H9 (cell line): ENCODE data around the gene SLCO1B1. TPM values are rescaled to one million over a fixed set of nuclear protein-coding genes. Genes with fewer than 3 reads are reported as not detected.

Experiments
- DNase-seq: peaks from one replicate; pipeline ENCODE4 v3.0.0-alpha.2; 2017
- H2AFZ ChIP-seq: one replicate; pipeline ENCODE4 v1.6.1; 2013; ENCODE audit warnings: mild to moderate bottlenecking, low read length, control low read depth, moderate library complexity
- H2AK5ac ChIP-seq: 2 replicates; pipeline ENCODE4 v1.6.1; 2013; ENCODE audit warnings: low read length, control low read depth, mixed read lengths; ENCODE audit not compliant: insufficient read length
- H2BK120ac ChIP-seq: one replicate; pipeline ENCODE4 v1.6.1; 2013; ENCODE audit warnings: low read depth, mild to moderate bottlenecking, low read length, control low read depth, inconsistent platforms; ENCODE audit not compliant: poor library complexity, severe bottlenecking
- H2BK12ac ChIP-seq: 2 replicates; pipeline ENCODE4 v1.6.1; 2013; ENCODE audit warnings: low read length, control low read depth, mixed read lengths, low read depth; ENCODE audit not compliant: insufficient read length
- H2BK15ac ChIP-seq: 2 replicates; pipeline ENCODE4 v1.6.1; 2013; ENCODE audit warnings: low read depth, low read length, control low read depth
- H2BK20ac ChIP-seq: one replicate; pipeline ENCODE4 v1.6.1; 2013; ENCODE audit warnings: low read depth, mild to moderate bottlenecking, low read length, control low read depth, inconsistent platforms; ENCODE audit not compliant: poor library complexity, severe bottlenecking
- H2BK5ac ChIP-seq: 2 replicates; pipeline ENCODE4 v1.6.1; 2013; ENCODE audit warnings: low read length, control low read depth, mixed read lengths; ENCODE audit not compliant: insufficient read length
- H3K14ac ChIP-seq: 2 replicates; pipeline ENCODE4 v1.6.1; 2013; ENCODE audit warnings: low read length, control low read depth; ENCODE audit not compliant: insufficient read depth
- H3K18ac ChIP-seq: 2 replicates; pipeline ENCODE4 v1.6.1; 2013; ENCODE audit warnings: low read depth, mild to moderate bottlenecking, mixed read lengths, low read length, control low read depth; ENCODE audit not compliant: insufficient read length
- H3K23ac ChIP-seq: 2 replicates; pipeline ENCODE4 v1.6.1; 2013; ENCODE audit warnings: low read length, control low read depth, mixed read lengths, low read depth; ENCODE audit not compliant: insufficient read length
- H3K23me2 ChIP-seq: 2 replicates; pipeline ENCODE4 v1.6.1; 2013; ENCODE audit warnings: low read depth, mild to moderate bottlenecking, mixed read lengths, low read length, control low read depth; ENCODE audit not compliant: insufficient read length, poor library complexity, severe bottlenecking
- H3K27ac ChIP-seq: 2 replicates; pipeline ENCODE4 v1.5.1; 2013; ENCODE audit warnings: low read length, control low read depth, mixed read lengths, low read depth; ENCODE audit not compliant: insufficient read length
- H3K27me3 ChIP-seq: 2 replicates; pipeline ENCODE4 v1.6.1; 2013; ENCODE audit warnings: low read length, control low read depth, inconsistent platforms; ENCODE audit not compliant: insufficient read depth
- H3K4ac ChIP-seq: 2 replicates; pipeline ENCODE4 v1.6.1; 2013; ENCODE audit warnings: low read depth, mild to moderate bottlenecking, control low read depth, inconsistent platforms, low read length, moderate library complexity
- H3K4me1 ChIP-seq: 2 replicates; pipeline ENCODE4 v1.6.1; 2013; ENCODE audit warnings: low read length, control low read depth, inconsistent platforms; ENCODE audit not compliant: insufficient read depth
- H3K4me2 ChIP-seq: 2 replicates; pipeline ENCODE4 v1.6.1; 2013; ENCODE audit warnings: low read length, control low read depth, mixed read lengths; ENCODE audit not compliant: insufficient read length, insufficient read depth
- H3K56ac ChIP-seq: 2 replicates; pipeline ENCODE4 v1.6.1; 2013; ENCODE audit warnings: low read depth, mild to moderate bottlenecking, mixed read lengths, low read length, control low read depth; ENCODE audit not compliant: insufficient read length
- H3K79me1 ChIP-seq: 2 replicates; pipeline ENCODE4 v1.6.1; 2013; ENCODE audit warnings: low read depth, mild to moderate bottlenecking, moderate library complexity, low read length, control low read depth, inconsistent platforms; ENCODE audit not compliant: insufficient read depth, poor library complexity, severe bottlenecking
- H3K79me2 ChIP-seq: 2 replicates; pipeline ENCODE4 v1.6.1; 2013; ENCODE audit warnings: low read length, control low read depth, inconsistent platforms; ENCODE audit not compliant: insufficient read depth
- H3K9ac ChIP-seq: 2 replicates; pipeline ENCODE4 v1.6.1; 2013; ENCODE audit warnings: low read length, control low read depth, mixed read lengths; ENCODE audit not compliant: insufficient read length; ENCODE audit errors: extremely low read depth
- H3K9me3 ChIP-seq: one replicate; pipeline ENCODE4 v1.6.1; 2013; ENCODE audit warnings: low read depth, low read length, inconsistent platforms; ENCODE audit not compliant: control insufficient read depth
- H3T11ph ChIP-seq: one replicate; pipeline ENCODE4 v1.6.1; 2013; ENCODE audit warnings: mild to moderate bottlenecking, low read length, control low read depth, inconsistent platforms
- H4K20me1 ChIP-seq: one replicate; pipeline ENCODE4 v1.6.1; 2013; ENCODE audit not compliant: control insufficient read depth, insufficient read length, insufficient read depth
- H4K5ac ChIP-seq: 2 replicates; pipeline ENCODE4 v1.6.1; 2013; ENCODE audit warnings: low read depth, mild to moderate bottlenecking, mixed read lengths, low read length, control low read depth; ENCODE audit not compliant: insufficient read length
- H4K8ac ChIP-seq: replicated peaks from 2 replicates; pipeline ENCODE4 v1.6.1; 2013; ENCODE audit warnings: low read length, control low read depth, mixed read lengths, low read depth; ENCODE audit not compliant: insufficient read length
- H4K91ac ChIP-seq: 2 replicates; pipeline ENCODE4 v1.6.1; 2013; ENCODE audit warnings: low read depth, mild to moderate bottlenecking, moderate library complexity, mixed read lengths, low read length, control low read depth; ENCODE audit not compliant: insufficient read length
- H3K27ac Mint-ChIP-seq, 3 experiments: 2 replicates in 2 of 3; 3 replicates in 1 of 3; pipeline ENCODE4 v1.8.0; 2020 to 2021; ENCODE audit warnings: mixed read lengths in 3 of 3, mild to moderate bottlenecking in 1 of 3, moderate library complexity in 1 of 3
- H3K27me3 Mint-ChIP-seq: 2 replicates; pipeline ENCODE4 v1.8.0; 2021; ENCODE audit warnings: low read depth, mild to moderate bottlenecking, moderate library complexity, mixed read lengths
- H3K36me3 Mint-ChIP-seq, 3 experiments: 2 replicates in 2 of 3; 3 replicates in 1 of 3; pipeline ENCODE4 v1.8.0; 2020 to 2021; ENCODE audit warnings: low read depth in 3 of 3, mixed read lengths in 3 of 3; ENCODE audit not compliant: insufficient read depth in 1 of 3
- H3K4me1 Mint-ChIP-seq, 2 experiments: 2 replicates each; pipeline ENCODE4 v1.8.0; 2020; ENCODE audit warnings: mixed read lengths in 2 of 2
- H3K4me3 Mint-ChIP-seq, 2 experiments: 2 replicates in 1 of 2; 3 replicates in 1 of 2; pipeline ENCODE4 v1.8.0; 2020 to 2021; ENCODE audit warnings: mild to moderate bottlenecking in 2 of 2, mixed read lengths in 2 of 2, moderate library complexity in 1 of 2
- H3K9me3 Mint-ChIP-seq, 2 experiments: 2 replicates in 1 of 2; 3 replicates in 1 of 2; pipeline ENCODE4 v1.8.0; 2020; ENCODE audit warnings: mild to moderate bottlenecking in 2 of 2, mixed read lengths in 2 of 2, moderate library complexity in 1 of 2
- CTCF ChIP-seq: fragments of 200-600 bp; sonication (generic); conservative IDR thresholded peaks from 3 replicates; pipeline ENCODE4 v1.8.0; 2021; ENCODE audit warnings: antibody characterized with exemption, mild to moderate bottlenecking
- WGBS: extraction: QIAGEN DNeasy Blood & Tissue Kit; methylation state at CpG from one replicate; pipeline ENCODE4 v1.1.7; 2013; ENCODE audit warnings: missing lambda C conversion rate, low lambda C conversion rate, mixed read lengths; ENCODE audit not compliant: insufficient read length; ENCODE audit errors: extremely low coverage; 5-methylcytosine and 5-hydroxymethylcytosine counted together
- total RNA-seq: library from RNA; stranded (reverse); gene quantifications from 2 replicates; pipeline ENCODE4 v1.2.1, GENCODE V29; 2021

Gene SLCO1B1
- total RNA-seq, 1 experiment from 2014 or later = 0.09 TPM

- DNase-seq = no peak
- Histone ChIP-seq H3K9me3 (no peaks in the 10 kb centered on the region), H2BK12ac (no peak overlapping the region), H4K91ac (no peak overlapping the region), H3K79me1 (no peaks in the 10 kb centered on the region), H3T11ph (no peak overlapping the region), H4K20me1 (no peaks in the 10 kb centered on the region), H3K18ac (no peak overlapping the region), H3K27ac (no peak overlapping the region), H3K14ac (no peak overlapping the region), H3K23ac (no peak overlapping the region), H2AFZ (no peak overlapping the region), H3K4ac (no peak overlapping the region), H3K9ac (no peak overlapping the region), H3K4me2 (no peak overlapping the region), H3K4me1 (no peaks in the 10 kb centered on the region), H3K79me2 (no peaks in the 10 kb centered on the region), H2BK15ac (no peak overlapping the region), H2BK20ac (no peak overlapping the region), H2AK5ac (no peak overlapping the region), H4K5ac (no peak overlapping the region), H3K56ac (no peak overlapping the region), H3K27me3 (no peaks in the 10 kb centered on the region), H2BK5ac (no peak overlapping the region), H3K23me2 (no peaks in the 10 kb centered on the region), H2BK120ac (no peak overlapping the region), H4K8ac (no peak overlapping the region)
- no peaks in the 10 kb centered on the region; the same call in 1 of the 2 replicates for H3K27me3 Mint-ChIP-seq
- H3K36me3 Mint-ChIP-seq = no peaks in the 10 kb centered on the region; a peak in 2 of 7 replicates
- H3K27ac Mint-ChIP-seq = no peak overlapping the region
- no CpG with 5 or more reads among the region's 3 CpGs for WGBS
- peaks cover 10% of the 10 kb centered on the region in 2 experiments; a peak in 2 of 4 replicates for H3K4me1 Mint-ChIP-seq
- H3K9me3 Mint-ChIP-seq = no peaks in the 10 kb centered on the region; a peak in 1 of 5 replicates
- TF ChIP-seq CTCF = no peak
- no peak overlapping the region for H3K4me3 Mint-ChIP-seq
Observed at GRCh38 chr12:21151184-21151583, 20.2 kb downstream of the SLCO1B1 start.
